GM19328 (cell line): ENCODE results near the gene NDUFB10.

Experiments used
- ATAC-seq: cut with Tn5 transposase; IDR thresholded peaks from one replicate; pipeline ENCODE4 v1.9.1; 2021; ENCODE audit warnings: mild to moderate bottlenecking, moderate library complexity; ENCODE audit not compliant: unreplicated experiment

NDUFB10 gene

GRCh38 chr16:1982013-1982433 lies 22.7 kb downstream of the NDUFB10 start:
- no peak for ATAC-seq

- no peak for ATAC-seq
These were observed 23.7 kb downstream of the NDUFB10 start for GRCh38 chr16:1982991-1983543.

- ATAC-seq = peak; percentile 88
These were observed 24.4 kb downstream of the NDUFB10 start, which contains the start of gene GFER for GRCh38 chr16:1983544-1984346. Gene GFER (plus strand): TSS chr16:1984193. CDS start chr16:1984219, 26 bp downstream.

GRCh38 chr16:1984347-1985225 lies 25.2 kb downstream of the NDUFB10 start:
- peak; percentile 5 for ATAC-seq

- ATAC-seq = no peak
These were observed 26.3 kb downstream of the NDUFB10 start for GRCh38 chr16:1985466-1986150.

GRCh38 chr16:1987198-1987597 lies 27.9 kb downstream of the NDUFB10 start:
- no peak for ATAC-seq

GRCh38 chr16:1989209-1990100 lies 30.1 kb downstream of the NDUFB10 start, which contains the start of gene SYNGR3:
Gene SYNGR3 (plus strand): TSS chr16:1989970. CDS start chr16:1990103, 133 bp downstream.
- no peak for ATAC-seq

GRCh38 chr16:1990101-1990350 lies 30.7 kb downstream of the NDUFB10 start:
- no peak for ATAC-seq

- no peak for ATAC-seq
These were observed 31.2 kb downstream of the NDUFB10 start for GRCh38 chr16:1990351-1991134.

GRCh38 chr16:1991135-1991551 lies 31.8 kb downstream of the NDUFB10 start:
- ATAC-seq = no peak

GRCh38 chr16:1991588-1991947 lies 32.2 kb downstream of the NDUFB10 start:
- ATAC-seq = no peak

GRCh38 chr16:1991948-1992703 lies 32.8 kb downstream of the NDUFB10 start:
- ATAC-seq = no peak

GRCh38 chr16:1992704-1993317 lies 33.5 kb downstream of the NDUFB10 start:
- no peak for ATAC-seq

- no peak for ATAC-seq
These were observed 34.4 kb downstream of the NDUFB10 start for GRCh38 chr16:1993731-1994131.

- ATAC-seq = no peak
These were observed 38.4 kb downstream of the NDUFB10 start for GRCh38 chr16:1997494-1998359.

GRCh38 chr16:1998360-1998835 lies 39.1 kb downstream of the NDUFB10 start:
- no peak for ATAC-seq
